ENCODE measurements around the gene PGAM1.
"Not testable (repeated sequence)": the region's sequence is repeated elsewhere in the genome, so short reads cannot be mapped to it uniquely, and the experiment has no call there.

The PGAM1 gene

DNA sequence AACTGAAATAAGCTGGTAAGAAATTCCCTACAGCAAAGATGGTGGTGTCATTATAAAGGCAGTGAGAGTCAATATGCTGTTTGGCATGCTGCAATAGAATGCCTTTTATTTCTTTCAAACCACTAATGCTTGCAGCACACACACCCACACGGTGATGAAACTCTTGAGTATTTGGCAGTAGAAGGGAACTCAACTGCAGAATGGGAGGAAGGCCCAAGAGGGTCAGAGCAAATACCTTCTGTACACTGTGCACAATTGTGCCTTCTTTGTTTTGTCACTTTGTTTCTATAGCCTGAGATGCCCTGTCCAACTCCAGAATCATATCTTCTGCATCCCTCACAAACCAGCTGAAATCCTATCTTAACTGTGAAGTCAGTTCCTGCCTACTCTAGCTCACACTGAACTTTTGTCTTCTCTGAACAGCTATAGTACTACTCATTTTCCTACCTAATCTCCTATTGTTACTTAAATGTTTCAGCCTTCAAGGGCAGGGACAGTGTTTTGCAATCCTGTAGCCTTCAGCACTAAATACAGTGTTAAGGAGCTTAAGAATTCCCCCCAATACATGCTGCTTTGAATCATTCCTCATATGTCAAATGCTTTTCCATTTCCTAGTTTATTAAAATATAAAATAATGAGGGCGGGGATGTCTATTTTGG, 50.1 kb downstream of the PGAM1 start:
- H3K4me3 ChIP-seq (ENCODE audit: low read depth, low read length): no peak overlapping the region
- no peak overlapping the region for H3K4me2 ChIP-seq (ENCODE audit: low read length)
- no peak overlapping the region for H2AFZ ChIP-seq
- H3K4me1 ChIP-seq: no peaks in the 10 kb centered on the region
- H3K79me2 ChIP-seq: peaks cover 9% of the 10 kb centered on the region
- TF ChIP-seq, protein P1, sequence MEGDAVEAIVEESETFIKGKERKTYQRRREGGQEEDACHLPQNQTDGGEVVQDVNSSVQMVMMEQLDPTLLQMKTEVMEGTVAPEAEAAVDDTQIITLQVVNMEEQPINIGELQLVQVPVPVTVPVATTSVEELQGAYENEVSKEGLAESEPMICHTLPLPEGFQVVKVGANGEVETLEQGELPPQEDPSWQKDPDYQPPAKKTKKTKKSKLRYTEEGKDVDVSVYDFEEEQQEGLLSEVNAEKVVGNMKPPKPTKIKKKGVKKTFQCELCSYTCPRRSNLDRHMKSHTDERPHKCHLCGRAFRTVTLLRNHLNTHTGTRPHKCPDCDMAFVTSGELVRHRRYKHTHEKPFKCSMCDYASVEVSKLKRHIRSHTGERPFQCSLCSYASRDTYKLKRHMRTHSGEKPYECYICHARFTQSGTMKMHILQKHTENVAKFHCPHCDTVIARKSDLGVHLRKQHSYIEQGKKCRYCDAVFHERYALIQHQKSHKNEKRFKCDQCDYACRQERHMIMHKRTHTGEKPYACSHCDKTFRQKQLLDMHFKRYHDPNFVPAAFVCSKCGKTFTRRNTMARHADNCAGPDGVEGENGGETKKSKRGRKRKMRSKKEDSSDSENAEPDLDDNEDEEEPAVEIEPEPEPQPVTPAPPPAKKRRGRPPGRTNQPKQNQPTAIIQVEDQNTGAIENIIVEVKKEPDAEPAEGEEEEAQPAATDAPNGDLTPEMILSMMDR (IDR thresholded peaks at IDR 0.05): no peak
- H3K27me3 ChIP-seq (ENCODE audit: control insufficient read depth, insufficient read depth, low read length): no peaks in the 10 kb centered on the region
- no peaks in the 10 kb centered on the region for H3K9me3 ChIP-seq (ENCODE audit: control insufficient read depth, low read length)
- H3K9ac ChIP-seq: no peak overlapping the region
- no peaks in the 10 kb centered on the region for H3K36me3 ChIP-seq (ENCODE audit: control insufficient read depth, insufficient read depth, low read length)
- H3K27ac ChIP-seq: no peak overlapping the region

DNA sequence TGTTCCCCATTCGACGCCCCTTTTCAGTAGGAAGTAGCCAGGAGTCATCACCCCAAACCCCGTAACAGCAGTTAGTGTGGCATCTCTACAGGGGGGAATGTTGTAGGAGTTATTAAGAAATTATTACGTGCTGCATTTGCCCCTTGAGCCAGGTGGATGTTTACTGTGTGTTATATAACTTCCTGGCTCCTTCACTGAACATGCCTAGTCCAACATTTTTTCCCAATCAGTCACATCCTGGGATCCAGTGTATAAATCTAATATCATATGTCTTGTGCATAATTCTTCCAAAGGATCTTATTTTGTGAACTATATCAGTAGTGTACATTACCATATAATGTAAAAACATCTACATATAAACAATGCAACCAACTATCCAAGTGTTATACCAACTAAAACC, 53.4 kb downstream of the PGAM1 start:
- H3K79me2 ChIP-seq: peaks cover 16% of the 10 kb centered on the region
- not testable (repeated sequence) for H3K27ac ChIP-seq; H3K4me2 ChIP-seq (ENCODE audit: low read length); H3K27me3 ChIP-seq (ENCODE audit: control insufficient read depth, insufficient read depth, low read length); H2AFZ ChIP-seq; H3K4me3 ChIP-seq (ENCODE audit: low read depth, low read length); H3K9ac ChIP-seq; H3K4me1 ChIP-seq; H3K36me3 ChIP-seq (ENCODE audit: control insufficient read depth, insufficient read depth, low read length); H3K9me3 ChIP-seq (ENCODE audit: control insufficient read depth, low read length)

DNA sequence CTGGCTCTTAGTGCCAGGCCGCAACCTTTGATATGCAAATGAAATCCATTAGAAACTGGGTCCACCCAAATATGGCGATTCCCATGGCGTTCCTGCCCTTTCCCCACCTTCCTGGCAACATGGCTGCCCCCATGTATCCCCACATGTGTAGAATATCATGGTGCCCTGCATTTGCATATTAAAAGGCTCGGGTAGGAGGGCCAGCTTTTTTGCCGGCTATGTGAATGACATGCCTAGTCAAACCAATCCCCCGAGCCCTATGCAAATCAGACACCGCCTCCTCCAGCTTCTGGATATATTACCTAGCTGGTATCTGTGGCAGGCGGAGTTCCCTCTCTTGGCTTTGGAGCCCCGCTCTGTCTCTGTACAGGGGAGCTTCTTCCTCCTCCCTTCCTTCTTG, 53.9 kb downstream of the PGAM1 start:
- no peak overlapping the region for H3K4me2 ChIP-seq (ENCODE audit: low read length)
- no peak overlapping the region for H2AFZ ChIP-seq
- H3K4me3 ChIP-seq (ENCODE audit: low read depth, low read length): no peak overlapping the region
- H3K9ac ChIP-seq: no peak overlapping the region
- no peaks in the 10 kb centered on the region for H3K27me3 ChIP-seq (ENCODE audit: control insufficient read depth, insufficient read depth, low read length)
- TF ChIP-seq, protein P1 (IDR thresholded peaks at IDR 0.05): no peak
- no peaks in the 10 kb centered on the region for H3K9me3 ChIP-seq (ENCODE audit: control insufficient read depth, low read length)
- peaks cover 16% of the 10 kb centered on the region for H3K79me2 ChIP-seq
- H3K27ac ChIP-seq: no peak overlapping the region
- no peaks in the 10 kb centered on the region for H3K4me1 ChIP-seq
- no peaks in the 10 kb centered on the region for H3K36me3 ChIP-seq (ENCODE audit: control insufficient read depth, insufficient read depth, low read length)

DNA sequence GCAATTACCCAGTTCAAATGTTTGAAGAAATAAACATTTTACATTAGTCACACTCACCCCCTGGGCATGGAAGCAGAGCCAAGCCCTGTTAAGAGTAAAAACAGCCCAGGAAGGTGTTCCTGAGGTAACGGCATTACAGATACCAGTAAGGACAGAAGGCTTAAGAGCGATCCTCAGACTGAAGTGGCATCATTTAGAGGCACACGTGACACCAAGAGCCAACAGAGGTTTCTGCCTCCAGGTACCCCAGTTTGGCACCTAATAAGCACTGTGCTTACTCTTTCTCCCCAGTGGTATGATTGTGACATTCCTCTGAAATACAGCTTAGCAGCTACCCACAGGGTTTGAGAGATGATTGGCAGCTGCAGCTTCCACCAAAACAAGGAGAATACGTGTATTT, 55.1 kb downstream of the PGAM1 start:
- TF ChIP-seq, protein P1 (IDR thresholded peaks at IDR 0.05): no peak
- Histone ChIP-seq H3K9me3 (ENCODE audit: control insufficient read depth, low read length) (no peaks in the 10 kb centered on the region), H3K27me3 (ENCODE audit: control insufficient read depth, insufficient read depth, low read length) (no peaks in the 10 kb centered on the region), H3K36me3 (ENCODE audit: control insufficient read depth, insufficient read depth, low read length) (no peaks in the 10 kb centered on the region), H2AFZ (no peak overlapping the region), H3K79me2 (peaks cover 22% of the 10 kb centered on the region), H3K9ac (no peak overlapping the region), H3K4me1 (no peaks in the 10 kb centered on the region), H3K4me2 (ENCODE audit: low read length) (no peak overlapping the region), H3K27ac (no peak overlapping the region), H3K4me3 (ENCODE audit: low read depth, low read length) (no peak overlapping the region)

DNA sequence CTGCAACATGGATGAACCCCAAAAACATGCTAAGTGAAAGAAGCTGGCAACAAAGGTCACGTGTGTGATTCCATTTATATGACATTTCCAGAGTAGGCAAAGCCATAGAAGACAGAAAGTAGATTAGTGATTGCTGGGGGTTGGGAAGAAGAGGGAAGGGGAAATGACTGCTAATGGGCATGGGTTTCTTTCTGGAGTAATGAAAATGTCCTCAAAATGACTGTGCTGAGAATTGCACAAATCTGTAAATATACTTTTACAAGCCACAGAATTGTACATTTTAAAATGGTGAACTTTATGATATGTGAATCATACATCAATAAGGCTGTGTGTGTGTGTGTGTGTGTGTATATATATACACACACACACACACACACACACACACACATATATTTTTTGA, 56.4 kb downstream of the PGAM1 start:
- Histone ChIP-seq H2AFZ (no peak overlapping the region), H3K36me3 (ENCODE audit: control insufficient read depth, insufficient read depth, low read length) (no peaks in the 10 kb centered on the region)

More for the DNA sequence above, 56.4 kb downstream of the PGAM1 start:
- Histone ChIP-seq H3K27me3 (ENCODE audit: control insufficient read depth, insufficient read depth, low read length) (no peaks in the 10 kb centered on the region), H3K27ac (no peak overlapping the region), H3K79me2 (peaks cover 25% of the 10 kb centered on the region), H3K4me3 (ENCODE audit: low read depth, low read length) (no peak overlapping the region), H3K9ac (no peak overlapping the region), H3K4me2 (ENCODE audit: low read length) (no peak overlapping the region), H3K4me1 (no peaks in the 10 kb centered on the region), H3K9me3 (ENCODE audit: control insufficient read depth, low read length) (no peaks in the 10 kb centered on the region)
- TF ChIP-seq, protein P1 (IDR thresholded peaks at IDR 0.05): no peak

Measured in parathyroid adenoma (tissue), 2 donors.